ENCODE measurements around the gene MYO5A. TPM values are rescaled to one million over a fixed set of nuclear protein-coding genes. Genes with fewer than 3 reads are reported as not detected.

The MYO5A gene
- polyA plus RNA-seq, 1 of the 3 experiments (the other 2 are of a cell fraction): 11.0 TPM

GRCh38 chr15:52258461-52258860 is 270.2 kb downstream of the MYO5A start:
- Histone ChIP-seq H3K79me2 (ENCODE audit: insufficient read depth) (no peaks in the 10 kb centered on the region), H3K4me1 (ENCODE audit: control insufficient read depth in 1 of 2, insufficient read depth in 2 of 2, low read depth in 1 of 2, low read length in 1 of 2) (peaks cover 13 to 16% of the 10 kb centered on the region in 2 experiments), H4K20me1 (ENCODE audit: insufficient read depth) (no peaks in the 10 kb centered on the region), H3K9me2 (no peaks in the 10 kb centered on the region), H3K9me3 (no peaks in the 10 kb centered on the region), H3F3A (replicated peaks; ENCODE audit: insufficient read depth) (no peaks in the 10 kb centered on the region), H3K4me2 (no peak overlapping the region), H2AFZ (ENCODE audit: low read depth) (no peak overlapping the region), H3K36me3 (replicated peaks in 1 of 2; ENCODE audit: control insufficient read depth in 1 of 2, insufficient read depth in 2 of 2, low read length in 1 of 2) (no peaks in the 10 kb centered on the region), H3K9ac (no peak overlapping the region), H3K27ac (ENCODE audit: low read depth in 2 of 2, low read length in 1 of 2) (no peak overlapping the region), H3K4me3 (ENCODE audit: low read depth in 2 of 2, low read length in 1 of 2) (no peak overlapping the region), H3K27me3 (ENCODE audit: insufficient read depth) (no peaks in the 10 kb centered on the region)
- no peak for DNase-seq
- CTCF ChIA-PET: interaction anchor here (0.9 to 6.1 kb wide), 5 partner anchors 52 to 707 kb away, joined by 3 to 86 read pairs (median 3); no protein-coding TSS in a partner anchor
- 83% methylated on average over 5 of the region's 5 CpGs for WGBS (ENCODE audit: low lambda C conversion rate)
- TF ChIP-seq SIN3A (IDR thresholded peaks at IDR 0.05; ENCODE audit: borderline replicate concordance, low read depth, low read length) (no peak), EP300 (IDR thresholded peaks at IDR 0.05; ENCODE audit: borderline replicate concordance in 1 of 2, low read depth in 1 of 2, low read length in 1 of 2) (no peak), RAD21 (IDR thresholded peaks at IDR 0.05; ENCODE audit: low read length) (no peak), NFIC (IDR thresholded peaks at IDR 0.05; ENCODE audit: borderline replicate concordance) (no peak), POLR2AphosphoS5 (IDR thresholded peaks at IDR 0.05; ENCODE audit: low read depth, low read length) (no peak), IRF3 (IDR thresholded peaks at IDR 0.05; ENCODE audit: low read depth, low read length) (no peak), YY1 (IDR thresholded peaks at IDR 0.05; ENCODE audit: low read depth) (no peak), USF1 (IDR thresholded peaks at IDR 0.05; ENCODE audit: borderline replicate concordance, low read depth) (no peak)
- POLR2A ChIA-PET: interaction anchor here (0.6 kb wide), 1 partner anchor 78 kb away, joined by 3 read pairs; no protein-coding TSS in a partner anchor

- no peak for DNase-seq
- TF ChIP-seq TEAD4 (IDR thresholded peaks at IDR 0.05; ENCODE audit: borderline replicate concordance, insufficient read depth) (no peak), RFX5 (IDR thresholded peaks at IDR 0.05; ENCODE audit: low read length) (no peak), YY1 (IDR thresholded peaks at IDR 0.05; ENCODE audit: low read depth) (no peak), CHD2 (IDR thresholded peaks at IDR 0.05; ENCODE audit: low read length, partially characterized antibody) (no peak), USF2 (IDR thresholded peaks at IDR 0.05; ENCODE audit: borderline replicate concordance, low read depth, low read length) (no peak), SMC3 (IDR thresholded peaks at IDR 0.05; ENCODE audit: low read depth, low read length) (no peak), EZH2phosphoT487 (IDR thresholded peaks at IDR 0.05; ENCODE audit: borderline replicate concordance, low read depth) (no peak), POLR2AphosphoS5 (IDR thresholded peaks at IDR 0.05; ENCODE audit: low read depth, low read length) (no peak), NRF1 (IDR thresholded peaks at IDR 0.05; ENCODE audit: low read depth, low read length) (no peak)
- TF ChIP-seq, protein P1, sequence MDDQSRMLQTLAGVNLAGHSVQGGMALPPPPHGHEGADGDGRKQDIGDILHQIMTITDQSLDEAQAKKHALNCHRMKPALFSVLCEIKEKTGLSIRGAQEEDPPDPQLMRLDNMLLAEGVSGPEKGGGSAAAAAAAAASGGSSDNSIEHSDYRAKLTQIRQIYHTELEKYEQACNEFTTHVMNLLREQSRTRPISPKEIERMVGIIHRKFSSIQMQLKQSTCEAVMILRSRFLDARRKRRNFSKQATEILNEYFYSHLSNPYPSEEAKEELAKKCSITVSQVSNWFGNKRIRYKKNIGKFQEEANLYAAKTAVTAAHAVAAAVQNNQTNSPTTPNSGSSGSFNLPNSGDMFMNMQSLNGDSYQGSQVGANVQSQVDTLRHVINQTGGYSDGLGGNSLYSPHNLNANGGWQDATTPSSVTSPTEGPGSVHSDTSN (IDR thresholded peaks at IDR 0.05): no peak
- TF ChIP-seq, protein P2, sequence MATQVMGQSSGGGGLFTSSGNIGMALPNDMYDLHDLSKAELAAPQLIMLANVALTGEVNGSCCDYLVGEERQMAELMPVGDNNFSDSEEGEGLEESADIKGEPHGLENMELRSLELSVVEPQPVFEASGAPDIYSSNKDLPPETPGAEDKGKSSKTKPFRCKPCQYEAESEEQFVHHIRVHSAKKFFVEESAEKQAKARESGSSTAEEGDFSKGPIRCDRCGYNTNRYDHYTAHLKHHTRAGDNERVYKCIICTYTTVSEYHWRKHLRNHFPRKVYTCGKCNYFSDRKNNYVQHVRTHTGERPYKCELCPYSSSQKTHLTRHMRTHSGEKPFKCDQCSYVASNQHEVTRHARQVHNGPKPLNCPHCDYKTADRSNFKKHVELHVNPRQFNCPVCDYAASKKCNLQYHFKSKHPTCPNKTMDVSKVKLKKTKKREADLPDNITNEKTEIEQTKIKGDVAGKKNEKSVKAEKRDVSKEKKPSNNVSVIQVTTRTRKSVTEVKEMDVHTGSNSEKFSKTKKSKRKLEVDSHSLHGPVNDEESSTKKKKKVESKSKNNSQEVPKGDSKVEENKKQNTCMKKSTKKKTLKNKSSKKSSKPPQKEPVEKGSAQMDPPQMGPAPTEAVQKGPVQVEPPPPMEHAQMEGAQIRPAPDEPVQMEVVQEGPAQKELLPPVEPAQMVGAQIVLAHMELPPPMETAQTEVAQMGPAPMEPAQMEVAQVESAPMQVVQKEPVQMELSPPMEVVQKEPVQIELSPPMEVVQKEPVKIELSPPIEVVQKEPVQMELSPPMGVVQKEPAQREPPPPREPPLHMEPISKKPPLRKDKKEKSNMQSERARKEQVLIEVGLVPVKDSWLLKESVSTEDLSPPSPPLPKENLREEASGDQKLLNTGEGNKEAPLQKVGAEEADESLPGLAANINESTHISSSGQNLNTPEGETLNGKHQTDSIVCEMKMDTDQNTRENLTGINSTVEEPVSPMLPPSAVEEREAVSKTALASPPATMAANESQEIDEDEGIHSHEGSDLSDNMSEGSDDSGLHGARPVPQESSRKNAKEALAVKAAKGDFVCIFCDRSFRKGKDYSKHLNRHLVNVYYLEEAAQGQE (IDR thresholded peaks at IDR 0.05; ENCODE audit: low read depth, low read length): no peak
- WGBS (ENCODE audit: low lambda C conversion rate): 85% methylated on average over 4 of the region's 5 CpGs
- Histone ChIP-seq H2AFZ (ENCODE audit: low read depth) (no peak overlapping the region), H3K9me3 (no peaks in the 10 kb centered on the region), H4K20me1 (ENCODE audit: insufficient read depth) (no peaks in the 10 kb centered on the region), H3K4me3 (ENCODE audit: low read depth in 2 of 2, low read length in 1 of 2) (no peak overlapping the region), H3K4me1 (ENCODE audit: control insufficient read depth in 1 of 2, insufficient read depth in 2 of 2, low read depth in 1 of 2, low read length in 1 of 2) (peaks cover 14 to 19% of the 10 kb centered on the region in 2 experiments), H3K27ac (ENCODE audit: low read depth in 2 of 2, low read length in 1 of 2) (no peak overlapping the region), H3K27me3 (ENCODE audit: insufficient read depth) (no peaks in the 10 kb centered on the region), H3K9ac (no peak overlapping the region), H3K79me2 (ENCODE audit: insufficient read depth) (no peaks in the 10 kb centered on the region), H3K9me2 (no peaks in the 10 kb centered on the region), H3K36me3 (replicated peaks in 1 of 2; ENCODE audit: control insufficient read depth in 1 of 2, insufficient read depth in 2 of 2, low read length in 1 of 2) (no peaks in the 10 kb centered on the region), H3K4me2 (no peak overlapping the region), H3F3A (replicated peaks; ENCODE audit: insufficient read depth) (peaks cover 6% of the 10 kb centered on the region)
- CTCF ChIA-PET: interaction anchor here (0.8 to 6.1 kb wide), 14 partner anchors 11 to 708 kb away, joined by 3 to 86 read pairs (median 8); no protein-coding TSS in a partner anchor
- POLR2A ChIA-PET: no interaction called here
Observed at GRCh38 chr15:52257734-52258062, 271.0 kb downstream of the MYO5A start.

Data from SK-N-SH (cell line).